ENCODE measurements around the gene MOB2. TPM values are rescaled to one million over a fixed set of nuclear protein-coding genes. Genes with fewer than 3 reads are reported as not detected.

MOB2 gene
- total RNA-seq, 4 donors from 2014 or later: 21.1 to 71.5 (median 48.3) TPM

DNA sequence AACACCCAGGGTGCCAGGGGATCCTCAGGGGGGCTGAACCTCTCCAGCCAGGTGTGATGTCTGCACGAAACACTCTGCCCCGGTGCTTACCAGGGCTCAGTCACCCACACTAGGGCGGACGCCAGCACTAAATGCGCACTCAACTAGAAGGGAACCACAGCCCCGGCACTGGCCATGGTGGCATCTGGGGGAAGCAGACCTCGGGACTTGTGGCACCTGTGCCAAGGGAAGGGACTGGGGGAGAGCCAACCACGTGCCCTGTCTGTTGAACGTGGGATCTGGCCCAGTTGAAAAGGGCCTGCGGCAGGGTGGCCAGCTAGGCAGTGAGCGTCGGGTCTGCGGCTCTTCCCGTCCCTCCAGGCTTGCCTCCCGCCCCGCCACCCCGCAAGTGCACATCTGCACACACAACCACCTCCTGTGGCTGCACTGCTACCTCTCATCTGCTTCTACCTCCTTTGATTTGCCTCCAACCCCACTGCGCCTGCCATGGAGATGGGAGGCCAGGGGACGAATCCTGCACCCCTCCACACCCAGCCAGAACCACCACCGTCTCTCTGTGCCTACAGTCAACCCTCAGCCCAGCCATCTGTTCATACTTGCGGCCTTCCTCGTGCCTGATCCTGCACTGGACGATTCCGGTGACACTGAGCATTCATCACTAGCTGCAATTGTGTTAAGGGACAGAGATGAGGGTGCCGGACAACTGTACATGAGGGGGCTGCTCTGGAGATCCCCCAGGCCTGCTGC lies 15.0 kb upstream of the MOB2 start:
- Histone ChIP-seq H3K27me3 (no peaks in the 10 kb centered on the region), H3K27ac (no peak overlapping the region), H3K4me3 (no peak overlapping the region), H3K4me1 (peaks cover 69 to 70% of the 10 kb centered on the region in 2 donors), H3K36me3 (no peaks in the 10 kb centered on the region), H3K9me3 (no peaks in the 10 kb centered on the region)
- TF ChIP-seq, protein P1, sequence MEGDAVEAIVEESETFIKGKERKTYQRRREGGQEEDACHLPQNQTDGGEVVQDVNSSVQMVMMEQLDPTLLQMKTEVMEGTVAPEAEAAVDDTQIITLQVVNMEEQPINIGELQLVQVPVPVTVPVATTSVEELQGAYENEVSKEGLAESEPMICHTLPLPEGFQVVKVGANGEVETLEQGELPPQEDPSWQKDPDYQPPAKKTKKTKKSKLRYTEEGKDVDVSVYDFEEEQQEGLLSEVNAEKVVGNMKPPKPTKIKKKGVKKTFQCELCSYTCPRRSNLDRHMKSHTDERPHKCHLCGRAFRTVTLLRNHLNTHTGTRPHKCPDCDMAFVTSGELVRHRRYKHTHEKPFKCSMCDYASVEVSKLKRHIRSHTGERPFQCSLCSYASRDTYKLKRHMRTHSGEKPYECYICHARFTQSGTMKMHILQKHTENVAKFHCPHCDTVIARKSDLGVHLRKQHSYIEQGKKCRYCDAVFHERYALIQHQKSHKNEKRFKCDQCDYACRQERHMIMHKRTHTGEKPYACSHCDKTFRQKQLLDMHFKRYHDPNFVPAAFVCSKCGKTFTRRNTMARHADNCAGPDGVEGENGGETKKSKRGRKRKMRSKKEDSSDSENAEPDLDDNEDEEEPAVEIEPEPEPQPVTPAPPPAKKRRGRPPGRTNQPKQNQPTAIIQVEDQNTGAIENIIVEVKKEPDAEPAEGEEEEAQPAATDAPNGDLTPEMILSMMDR (IDR thresholded peaks at IDR 0.05 in 4 of 5, conservative IDR thresholded peaks at IDR 0.05 in 1 of 5): no peak
- TF ChIP-seq POLR2A (IDR thresholded peaks at IDR 0.05): no peak
- DNase-seq: peak; percentile 31 to 66
- in situ Hi-C loops (cut with MboI; ENCODE audit: low sequenced_read_pairs in 4 of 4) (loop anchor here (25.0 kb wide), 3 partner anchors 189 to 289 kb away; partner anchors contain the start of genes MUC5B (in 3 of the 4) and TOLLIP (in 1 of the 4)), intact Hi-C loops (cut with DNase I; ENCODE audit: low total_unique reads) (no loop called here)
- ATAC-seq: peak; percentile 64 to 73

DNA sequence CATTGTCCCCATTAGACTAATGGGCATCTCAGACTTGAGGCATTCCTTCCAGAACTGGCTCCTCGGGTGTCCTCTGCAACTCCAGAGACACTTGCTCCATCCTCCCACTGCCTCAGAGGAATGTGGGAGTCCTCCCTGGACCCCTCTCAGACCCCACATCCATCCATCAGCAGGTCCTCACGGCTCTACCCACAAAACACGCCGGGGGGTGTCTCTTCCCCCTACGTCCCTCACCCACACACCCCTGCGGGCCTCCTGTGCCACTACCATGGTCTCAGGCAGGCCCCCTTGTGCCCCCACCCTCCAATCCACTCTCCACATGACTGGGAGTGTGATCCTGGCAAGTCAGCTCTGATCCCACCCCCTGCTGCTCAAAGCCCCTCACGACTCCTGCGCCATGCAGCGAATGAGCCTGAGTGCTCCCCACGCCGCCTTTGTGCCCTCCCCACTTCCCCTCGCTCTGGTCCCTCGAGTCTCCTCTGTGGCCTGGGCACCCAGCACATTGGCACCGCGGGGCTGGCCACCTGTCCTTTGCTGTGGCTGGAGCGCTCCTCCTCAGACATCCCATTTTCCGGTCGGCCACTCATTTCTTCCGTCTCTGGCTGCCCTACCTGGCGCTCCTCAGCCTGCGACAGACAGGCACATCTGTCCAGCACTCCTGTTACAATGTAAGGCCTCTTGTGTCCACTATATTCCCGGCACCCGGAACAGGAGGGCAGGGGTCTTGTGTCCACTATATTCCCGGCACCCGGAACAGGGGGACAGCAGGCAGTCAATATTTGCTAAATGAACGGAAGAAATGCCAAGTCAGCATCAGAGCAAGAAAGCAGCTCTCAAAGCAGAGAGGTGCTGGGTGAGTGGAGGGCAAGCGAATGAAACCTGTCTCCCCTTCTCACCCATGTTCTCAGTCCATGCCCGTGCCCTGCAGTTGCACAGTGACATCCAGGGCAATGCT lies 14.2 kb upstream of the MOB2 start:
- Histone ChIP-seq H3K27ac (no peak overlapping the region), H3K4me3 (no peak overlapping the region), H3K27me3 (no peaks in the 10 kb centered on the region), H3K4me1 (peaks cover 68 to 69% of the 10 kb centered on the region in 2 donors), H3K9me3 (no peaks in the 10 kb centered on the region), H3K36me3 (no peaks in the 10 kb centered on the region)
- in situ Hi-C loops (cut with MboI; ENCODE audit: low sequenced_read_pairs in 4 of 4) (loop anchor here (25.0 kb wide), 3 partner anchors 188 to 288 kb away; partner anchors contain the start of genes MUC5B (in 3 of the 4) and TOLLIP (in 1 of the 4)), intact Hi-C loops (cut with DNase I; ENCODE audit: low total_unique reads) (no loop called here)
- DNase-seq (no peak), ATAC-seq (no peak)
- TF ChIP-seq POLR2A (IDR thresholded peaks at IDR 0.05): no peak
- TF ChIP-seq, protein P1 (IDR thresholded peaks at IDR 0.05 in 4 of 5, conservative IDR thresholded peaks at IDR 0.05 in 1 of 5): no peak

DNA sequence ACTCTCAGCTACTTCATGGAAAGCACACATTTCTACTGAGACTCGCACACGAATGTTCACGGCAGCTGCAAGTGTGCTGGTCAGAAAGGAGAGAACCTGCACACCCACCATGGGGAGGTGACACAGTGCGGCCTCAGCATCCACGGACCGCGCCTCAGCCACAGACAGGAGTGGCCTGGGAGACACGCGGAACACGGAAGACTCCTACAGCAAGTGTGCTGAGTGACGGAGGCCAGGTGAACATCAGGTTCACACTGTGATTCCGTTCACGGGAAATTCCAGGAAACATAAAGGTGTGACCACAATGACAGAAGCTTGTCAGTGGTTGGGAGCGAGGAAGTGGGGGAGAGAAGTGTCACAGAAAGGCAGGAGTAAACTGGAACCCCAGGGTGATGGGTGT lies 13.3 kb upstream of the MOB2 start:
- Histone ChIP-seq H3K27ac (no peak overlapping the region), H3K36me3 (no peaks in the 10 kb centered on the region), H3K4me1 (peaks cover 59 to 65% of the 10 kb centered on the region in 2 donors), H3K27me3 (no peaks in the 10 kb centered on the region), H3K4me3 (no peak overlapping the region), H3K9me3 (no peaks in the 10 kb centered on the region)
- no peak for DNase-seq
- intact Hi-C loops (cut with DNase I; ENCODE audit: low total_unique reads): no loop called here
- no peak for ATAC-seq
- in situ Hi-C loops (cut with MboI; ENCODE audit: low sequenced_read_pairs in 4 of 4): loop anchor here (25.0 kb wide), 3 partner anchors 188 to 288 kb away; partner anchors contain the start of genes MUC5B (in 3 of the 4) and TOLLIP (in 1 of the 4)
- no peak for TF ChIP-seq POLR2A (IDR thresholded peaks at IDR 0.05)
- TF ChIP-seq, protein P1 (IDR thresholded peaks at IDR 0.05 in 4 of 5, conservative IDR thresholded peaks at IDR 0.05 in 1 of 5): no peak

DNA sequence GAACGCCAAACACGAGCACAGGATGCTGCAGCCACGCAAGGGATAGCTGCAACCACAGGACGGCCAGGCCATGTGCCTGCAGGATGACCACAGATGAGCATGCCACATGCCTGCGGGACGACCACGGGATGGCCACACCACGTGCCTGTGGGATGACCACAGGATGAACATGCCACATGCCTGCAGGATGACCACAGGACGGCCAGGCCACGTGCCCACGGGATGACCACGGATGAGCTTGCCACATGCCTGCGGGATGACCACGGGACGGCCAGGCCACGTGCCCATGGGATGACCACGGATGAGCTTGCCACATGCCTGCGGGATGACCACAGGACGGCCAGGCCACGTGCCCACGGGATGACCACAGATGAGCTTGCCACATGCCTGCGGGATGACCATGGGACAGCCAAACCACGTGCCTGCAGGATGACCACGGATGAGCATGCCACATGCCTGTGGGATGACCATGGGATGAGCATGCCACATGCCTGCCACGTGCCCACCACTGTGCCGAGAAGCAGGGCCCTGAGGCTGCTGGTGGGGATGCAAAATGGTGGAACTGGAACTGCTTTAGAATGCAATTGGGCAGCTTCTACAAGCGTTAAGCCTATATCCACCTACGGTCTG lies 12.8 kb upstream of the MOB2 start:
- Histone ChIP-seq H3K27me3 (no peaks in the 10 kb centered on the region), H3K27ac (no peak overlapping the region), H3K36me3 (no peaks in the 10 kb centered on the region), H3K9me3 (no peaks in the 10 kb centered on the region), H3K4me3 (no peak overlapping the region), H3K4me1 (peaks cover 57 to 61% of the 10 kb centered on the region in 2 donors)
- no peak for DNase-seq
- intact Hi-C loops (cut with DNase I; ENCODE audit: low total_unique reads) (no loop called here), in situ Hi-C loops (cut with MboI; ENCODE audit: low sequenced_read_pairs in 4 of 4) (no loop called here)
- TF ChIP-seq, protein P1 (IDR thresholded peaks at IDR 0.05 in 4 of 5, conservative IDR thresholded peaks at IDR 0.05 in 1 of 5): no peak
- TF ChIP-seq POLR2A (IDR thresholded peaks at IDR 0.05): no peak
- ATAC-seq: no peak

Measured in gastrocnemius medialis (tissue), 4 donors.